Nephron progenitor cell (in vitro differentiated cells): Measurements from ENCODE around the gene RDH13.
"Not testable (repeated sequence)": the region's sequence is repeated elsewhere in the genome, so short reads cannot be mapped to it uniquely, and the experiment has no call there.

Source experiments
- DNase-seq: peaks from one replicate; pipeline ENCODE4 v3.0.0; 2021
- H3K27ac Mint-ChIP-seq: 2 replicates; pipeline ENCODE4 v1.8.0; 2021; ENCODE audit warnings: mild to moderate bottlenecking, moderate library complexity, mixed read lengths
- H3K27me3 Mint-ChIP-seq: 2 replicates; pipeline ENCODE4 v1.8.0; 2021; ENCODE audit warnings: mild to moderate bottlenecking, low read depth, mixed read lengths; ENCODE audit not compliant: poor library complexity
- H3K36me3 Mint-ChIP-seq: 2 replicates; pipeline ENCODE4 v1.8.0; 2021; ENCODE audit warnings: low read depth, mixed read lengths
- H3K4me1 Mint-ChIP-seq: 2 replicates; pipeline ENCODE4 v1.8.0; 2021; ENCODE audit warnings: mixed read lengths
- H3K4me3 Mint-ChIP-seq: 2 replicates; pipeline ENCODE4 v1.8.0; 2021; ENCODE audit warnings: mild to moderate bottlenecking, moderate library complexity, mixed read lengths
- H3K9me3 Mint-ChIP-seq: 2 replicates; pipeline ENCODE4 v1.8.0; 2021; ENCODE audit warnings: mild to moderate bottlenecking, moderate library complexity, mixed read lengths
- TF ChIP-seq, protein P1 (sequence below): fragments of 200-600 bp; sonication (generic); IDR thresholded peaks from 2 replicates; pipeline ENCODE4 v1.5.0; 2021; ENCODE audit warnings: antibody characterized with exemption

Gene RDH13, protein sequence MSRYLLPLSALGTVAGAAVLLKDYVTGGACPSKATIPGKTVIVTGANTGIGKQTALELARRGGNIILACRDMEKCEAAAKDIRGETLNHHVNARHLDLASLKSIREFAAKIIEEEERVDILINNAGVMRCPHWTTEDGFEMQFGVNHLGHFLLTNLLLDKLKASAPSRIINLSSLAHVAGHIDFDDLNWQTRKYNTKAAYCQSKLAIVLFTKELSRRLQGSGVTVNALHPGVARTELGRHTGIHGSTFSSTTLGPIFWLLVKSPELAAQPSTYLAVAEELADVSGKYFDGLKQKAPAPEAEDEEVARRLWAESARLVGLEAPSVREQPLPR

DNA sequence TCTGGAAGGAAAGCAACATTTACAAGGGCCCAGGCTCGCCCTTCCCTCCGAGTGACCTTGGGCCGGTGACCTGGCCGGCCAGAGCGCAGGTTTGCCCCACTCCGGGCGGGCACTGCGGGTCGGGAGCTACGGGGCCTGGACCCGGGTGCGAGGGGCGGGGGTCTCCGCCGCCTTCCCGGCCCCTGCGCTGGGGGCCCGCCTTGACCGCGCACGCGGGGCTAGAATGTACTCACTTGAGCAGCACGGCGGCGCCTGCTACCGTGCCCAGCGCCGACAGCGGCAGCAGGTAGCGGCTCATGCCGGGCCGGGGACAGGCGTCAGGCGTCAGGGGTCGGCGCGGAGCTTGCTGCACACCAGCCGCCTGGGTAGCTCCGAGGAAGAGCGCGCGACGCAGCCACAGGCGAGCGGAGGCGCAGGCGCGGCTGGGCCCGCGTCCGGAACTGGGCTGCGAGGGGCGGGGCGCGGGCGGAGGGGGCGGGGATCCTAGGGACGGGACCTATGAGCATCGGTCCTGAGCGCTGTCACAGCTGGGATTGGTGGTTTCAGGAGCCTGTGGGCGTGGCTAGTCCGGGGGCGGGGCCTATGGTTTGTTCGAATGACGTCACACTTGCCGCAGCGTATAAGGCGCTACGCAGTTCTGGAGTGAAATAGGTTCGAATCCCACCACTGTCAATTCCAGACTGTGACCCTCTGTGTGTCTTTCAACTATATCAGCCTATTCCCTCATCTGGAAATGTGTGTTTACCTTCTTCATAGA lies at the start of gene RDH13:
Gene RDH13 (minus strand): TSS at position 414 of the 757 bp plus-strand sequence. CDS start 116 bp downstream, at position 298.
- Mint-ChIP-seq H3K27ac (no peak within 1 kb of the TSS), H3K4me1 (peaks cover 11% of the 10 kb centered on the region)

DNA sequence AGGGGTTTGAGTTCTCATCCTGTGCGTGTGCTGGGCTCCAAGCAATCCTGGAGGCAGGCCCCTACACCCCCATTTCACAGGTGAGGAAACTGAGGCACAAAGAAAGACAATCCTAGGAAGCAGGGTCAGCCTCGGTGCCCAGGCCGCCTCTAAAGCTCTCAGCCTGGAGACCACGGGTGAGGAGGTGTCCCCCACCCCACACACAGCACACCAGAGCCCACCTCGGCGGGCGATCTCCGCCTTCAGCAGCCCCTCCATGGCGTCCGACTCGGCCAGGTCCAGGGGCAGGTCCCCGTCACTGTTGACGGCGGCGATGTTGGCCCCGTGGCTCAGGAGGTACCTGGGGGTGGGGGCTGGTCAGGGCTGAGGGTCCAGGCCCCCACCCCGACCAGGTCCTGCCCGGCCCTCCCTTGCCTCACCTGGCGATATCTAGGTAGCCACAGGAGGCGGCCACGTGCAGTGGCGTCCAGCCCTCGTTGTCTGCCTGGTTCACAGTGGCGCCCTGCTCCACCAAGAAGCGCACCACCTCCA lies 49.4 kb upstream of the RDH13 start:
- peaks cover 52% of the 10 kb centered on the region for H3K4me1 Mint-ChIP-seq

More for the DNA sequence above, at the start of gene RDH13:
- peaks cover 53% of the 10 kb centered on the region for H3K27me3 Mint-ChIP-seq
- H3K4me3 Mint-ChIP-seq = peak within 1 kb of the TSS; percentile 87
- H3K9me3 Mint-ChIP-seq = no peaks in the 10 kb centered on the region
- H3K36me3 Mint-ChIP-seq = peaks cover 14% of the 10 kb centered on the region
- TF ChIP-seq, protein P1, sequence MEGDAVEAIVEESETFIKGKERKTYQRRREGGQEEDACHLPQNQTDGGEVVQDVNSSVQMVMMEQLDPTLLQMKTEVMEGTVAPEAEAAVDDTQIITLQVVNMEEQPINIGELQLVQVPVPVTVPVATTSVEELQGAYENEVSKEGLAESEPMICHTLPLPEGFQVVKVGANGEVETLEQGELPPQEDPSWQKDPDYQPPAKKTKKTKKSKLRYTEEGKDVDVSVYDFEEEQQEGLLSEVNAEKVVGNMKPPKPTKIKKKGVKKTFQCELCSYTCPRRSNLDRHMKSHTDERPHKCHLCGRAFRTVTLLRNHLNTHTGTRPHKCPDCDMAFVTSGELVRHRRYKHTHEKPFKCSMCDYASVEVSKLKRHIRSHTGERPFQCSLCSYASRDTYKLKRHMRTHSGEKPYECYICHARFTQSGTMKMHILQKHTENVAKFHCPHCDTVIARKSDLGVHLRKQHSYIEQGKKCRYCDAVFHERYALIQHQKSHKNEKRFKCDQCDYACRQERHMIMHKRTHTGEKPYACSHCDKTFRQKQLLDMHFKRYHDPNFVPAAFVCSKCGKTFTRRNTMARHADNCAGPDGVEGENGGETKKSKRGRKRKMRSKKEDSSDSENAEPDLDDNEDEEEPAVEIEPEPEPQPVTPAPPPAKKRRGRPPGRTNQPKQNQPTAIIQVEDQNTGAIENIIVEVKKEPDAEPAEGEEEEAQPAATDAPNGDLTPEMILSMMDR = no peak
- peak; percentile 100 for DNase-seq

DNA sequence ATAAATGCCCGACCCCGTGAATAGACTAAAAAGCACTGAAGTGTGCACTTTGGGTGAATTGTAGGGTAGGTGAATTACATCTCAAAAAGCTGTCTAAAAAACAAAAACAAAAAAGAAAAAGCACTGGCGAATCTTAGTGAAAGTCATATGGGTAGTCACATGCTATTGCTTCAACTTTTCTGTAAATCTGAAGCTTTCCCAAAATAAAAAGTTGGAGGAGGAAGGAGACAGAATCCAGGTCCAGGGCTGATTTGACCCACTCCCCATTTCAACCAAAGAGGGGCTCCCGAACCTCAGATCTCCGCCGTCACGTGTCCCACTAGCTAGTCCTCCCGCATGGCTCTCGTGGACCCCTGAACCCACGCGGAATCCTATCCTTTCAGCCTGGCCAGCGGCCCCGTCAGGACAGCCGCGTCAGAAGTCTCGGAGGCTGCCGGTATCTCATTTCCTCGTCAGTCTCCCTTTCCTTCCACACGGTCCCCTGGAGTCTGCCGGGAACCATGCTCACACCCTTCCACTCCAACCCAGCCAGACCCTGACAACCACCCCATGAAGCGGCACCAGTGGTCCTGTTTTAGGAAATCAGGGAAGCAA lies 48.4 kb upstream of the RDH13 start:
- Mint-ChIP-seq H3K27ac (peak overlapping the region; percentile 81), H3K36me3 (peaks cover 20% of the 10 kb centered on the region), H3K27me3 (peaks cover 3% of the 10 kb centered on the region), H3K9me3 (no peaks in the 10 kb centered on the region), H3K4me1 (peaks cover 47% of the 10 kb centered on the region), H3K4me3 (no peak overlapping the region)
- DNase-seq = no peak
- TF ChIP-seq, protein P1 = no peak

More for the DNA sequence above, 49.4 kb upstream of the RDH13 start:
- peaks cover 13% of the 10 kb centered on the region for H3K36me3 Mint-ChIP-seq
- TF ChIP-seq, protein P1 = no peak
- H3K27ac Mint-ChIP-seq = no peak overlapping the region
- peaks cover 3% of the 10 kb centered on the region for H3K27me3 Mint-ChIP-seq
- no peak for DNase-seq
- H3K9me3 Mint-ChIP-seq = no peaks in the 10 kb centered on the region
- no peak overlapping the region for H3K4me3 Mint-ChIP-seq

DNA sequence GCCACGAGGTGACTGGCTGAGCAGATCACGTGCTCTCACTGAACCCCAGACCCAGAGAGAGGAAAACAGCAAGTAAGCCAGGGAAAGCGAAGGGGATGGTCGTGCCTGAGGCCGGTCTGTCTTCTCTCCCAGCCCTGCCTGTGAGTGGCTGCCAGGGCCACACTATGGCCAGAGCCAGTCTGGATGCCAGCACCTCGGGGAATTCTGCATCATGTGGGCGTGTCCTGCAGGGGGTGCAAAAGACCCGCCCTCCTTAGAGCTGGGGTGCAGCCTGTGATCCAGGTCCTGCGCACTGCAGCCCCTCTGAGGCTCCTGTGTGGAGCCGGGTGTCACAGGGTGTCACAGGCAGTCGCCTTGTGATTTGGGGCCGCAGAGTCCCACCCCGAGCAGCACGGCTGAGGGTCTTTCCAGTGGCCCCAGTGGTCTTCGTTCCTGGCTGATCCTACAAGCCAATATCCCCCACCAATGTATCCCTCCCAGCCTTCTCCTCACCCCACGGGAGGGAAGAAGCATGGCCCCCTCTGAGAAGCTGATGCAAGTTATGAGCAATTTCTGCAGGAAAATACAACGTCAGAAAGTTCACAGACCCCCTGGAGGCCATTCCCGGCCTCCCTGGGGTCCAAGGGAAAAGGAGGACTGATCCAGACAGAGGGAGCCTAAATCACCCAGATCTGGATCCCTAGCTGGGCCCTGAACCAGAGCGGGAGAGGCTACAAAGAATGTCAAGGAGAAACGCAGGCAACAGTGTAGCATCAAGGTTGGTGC lies 46.8 kb upstream of the RDH13 start:
- DNase-seq = no peak
- Mint-ChIP-seq H3K9me3 (no peaks in the 10 kb centered on the region), H3K4me3 (no peak overlapping the region), H3K36me3 (peaks cover 32% of the 10 kb centered on the region), H3K27me3 (no peaks in the 10 kb centered on the region), H3K4me1 (peaks cover 31% of the 10 kb centered on the region), H3K27ac (peak overlapping the region; percentile 92)
- TF ChIP-seq, protein P1 = no peak

DNA sequence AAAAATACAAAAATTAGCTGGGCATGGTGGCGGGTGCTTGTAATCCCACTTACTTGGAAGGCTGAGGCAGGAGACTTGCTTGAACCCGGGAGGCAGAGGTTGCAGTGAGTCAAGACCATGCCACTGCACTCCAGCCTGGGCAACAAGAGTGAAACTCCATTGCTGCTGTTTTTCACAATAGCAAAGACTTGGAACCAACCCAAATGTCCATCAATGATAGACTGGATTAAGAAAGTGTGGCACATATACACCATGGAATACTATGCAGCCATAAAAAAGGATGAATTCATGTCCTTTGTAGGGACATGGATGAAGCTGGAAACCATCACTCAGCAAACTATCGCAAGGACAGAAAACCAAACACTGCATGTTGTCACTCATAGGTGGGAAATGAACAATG lies 44.3 kb upstream of the RDH13 start:
- not testable (repeated sequence) for H3K27ac Mint-ChIP-seq, H3K4me3 Mint-ChIP-seq, H3K27me3 Mint-ChIP-seq, DNase-seq
- Mint-ChIP-seq H3K4me1 (peaks cover 11% of the 10 kb centered on the region), H3K36me3 (peaks cover 47% of the 10 kb centered on the region), H3K9me3 (peaks cover 14% of the 10 kb centered on the region)
